Gastrocnemius medialis (tissue), 4 donors: ENCODE results near the gene FRS3.

ENCODE experiments used
- POLR2A ChIP-seq, 2 donors: fragments of 450-650 bp; IDR thresholded peaks; one replicate each; pipeline ENCODE4 v1.6.1; 2017; ENCODE audit warnings: antibody characterized with exemption in 2 of 2, mild to moderate bottlenecking in 2 of 2, moderate library complexity in 2 of 2
- TF ChIP-seq, protein P1 (sequence below), 5 experiments: fragments of 450-650 bp in 3 of 5; fragments of 200-600 bp in 2 of 5; sonication (generic) in 2 of 5; IDR thresholded peaks in 4 of 5; conservative IDR thresholded peaks in 1 of 5; 1 replicate in 4 of 5; 2 replicates in 1 of 5; pipeline ENCODE4 v1.5.1; 2016 to 2019; ENCODE audit warnings: antibody characterized with exemption in 5 of 5, mild to moderate bottlenecking in 3 of 5, moderate library complexity in 3 of 5

GRCh38 chr6:41721414-41721813 is 58.3 kb downstream of the FRS3 start:
- TF ChIP-seq, protein P1, sequence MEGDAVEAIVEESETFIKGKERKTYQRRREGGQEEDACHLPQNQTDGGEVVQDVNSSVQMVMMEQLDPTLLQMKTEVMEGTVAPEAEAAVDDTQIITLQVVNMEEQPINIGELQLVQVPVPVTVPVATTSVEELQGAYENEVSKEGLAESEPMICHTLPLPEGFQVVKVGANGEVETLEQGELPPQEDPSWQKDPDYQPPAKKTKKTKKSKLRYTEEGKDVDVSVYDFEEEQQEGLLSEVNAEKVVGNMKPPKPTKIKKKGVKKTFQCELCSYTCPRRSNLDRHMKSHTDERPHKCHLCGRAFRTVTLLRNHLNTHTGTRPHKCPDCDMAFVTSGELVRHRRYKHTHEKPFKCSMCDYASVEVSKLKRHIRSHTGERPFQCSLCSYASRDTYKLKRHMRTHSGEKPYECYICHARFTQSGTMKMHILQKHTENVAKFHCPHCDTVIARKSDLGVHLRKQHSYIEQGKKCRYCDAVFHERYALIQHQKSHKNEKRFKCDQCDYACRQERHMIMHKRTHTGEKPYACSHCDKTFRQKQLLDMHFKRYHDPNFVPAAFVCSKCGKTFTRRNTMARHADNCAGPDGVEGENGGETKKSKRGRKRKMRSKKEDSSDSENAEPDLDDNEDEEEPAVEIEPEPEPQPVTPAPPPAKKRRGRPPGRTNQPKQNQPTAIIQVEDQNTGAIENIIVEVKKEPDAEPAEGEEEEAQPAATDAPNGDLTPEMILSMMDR (IDR thresholded peaks at IDR 0.05 in 4 of 5, conservative IDR thresholded peaks at IDR 0.05 in 1 of 5): no peak
- no peak for TF ChIP-seq POLR2A (IDR thresholded peaks at IDR 0.05)
